ENCODE measurements around the gene GAS2L2. TPM values are rescaled to one million over a fixed set of nuclear protein-coding genes. Genes with fewer than 3 reads are reported as not detected.

GAS2L2 gene
- total and polyA plus RNA-seq, 2 of the 8 experiments (the other 6 are each of a cell fraction or from before 2014, with no cell fraction given), result 0.09 to 0.13 TPM

DNA sequence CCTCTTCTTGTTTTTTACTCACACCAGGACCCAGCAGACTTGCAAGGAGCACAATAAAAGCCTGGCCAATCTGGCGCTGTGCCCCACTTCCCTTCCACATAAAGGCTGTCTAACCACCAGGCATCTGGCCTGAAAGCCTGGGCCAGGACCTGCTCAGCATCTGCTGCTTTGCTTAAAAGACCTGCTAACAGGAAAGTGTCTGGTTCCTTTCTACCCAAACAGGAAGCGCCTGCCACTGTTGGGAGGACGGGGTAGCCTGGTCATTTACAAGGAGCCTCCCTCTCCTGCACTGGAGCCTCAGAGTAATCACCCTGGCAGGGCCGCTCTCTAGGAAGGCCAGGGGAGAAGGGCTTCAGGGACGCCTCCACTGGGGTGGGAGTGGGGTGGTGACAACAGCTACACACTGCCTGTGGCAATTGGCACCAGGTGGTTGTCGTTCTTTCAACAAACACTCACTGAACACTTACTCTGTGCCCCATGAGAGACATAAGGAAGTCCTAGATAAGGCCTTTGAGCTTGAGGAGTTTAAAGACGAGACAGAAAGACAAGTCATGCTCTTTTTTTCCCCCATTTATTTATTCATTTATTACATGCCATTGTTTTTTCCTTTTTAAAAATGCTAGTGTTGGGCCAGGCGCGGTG lies 48.7 kb upstream of the GAS2L2 start (continued):
- TF ChIP-seq BCL11A (IDR thresholded peaks at IDR 0.05; ENCODE audit: low read depth in 2 of 2, low read length in 2 of 2) (no peak), RFX5 (IDR thresholded peaks at IDR 0.05; ENCODE audit: borderline replicate concordance, low read depth, low read length) (no peak), SP1 (IDR thresholded peaks at IDR 0.05; ENCODE audit: low read depth, low read length) (no peak)
